HG03565 (cell line): Measurements from ENCODE around the gene CA10.
A peak's percentile ranks its signal among the peaks of the same experiment; 100 is the strongest.

ENCODE experiments used
- ATAC-seq: cut with Tn5 transposase; IDR thresholded peaks from one replicate; pipeline ENCODE4 v1.9.1; 2021; ENCODE audit warnings: mild to moderate bottlenecking, moderate library complexity; ENCODE audit not compliant: unreplicated experiment

The CA10 gene

GRCh38 chr17:51778842-51779241 lies 379.7 kb downstream of the CA10 start:
- ATAC-seq = no peak

GRCh38 chr17:51770027-51770759 lies 388.3 kb downstream of the CA10 start:
- no peak for ATAC-seq

- ATAC-seq = no peak
Observed at GRCh38 chr17:51769231-51769630, 389.3 kb downstream of the CA10 start.

GRCh38 chr17:51768706-51769105 lies 389.8 kb downstream of the CA10 start:
- ATAC-seq = no peak

GRCh38 chr17:51767287-51767686 lies 391.2 kb downstream of the CA10 start:
- no peak for ATAC-seq

GRCh38 chr17:51765282-51766135 lies 393.0 kb downstream of the CA10 start:
- no peak for ATAC-seq

GRCh38 chr17:51764387-51764971 lies 394.0 kb downstream of the CA10 start:
- peak; percentile 95 for ATAC-seq

- ATAC-seq = no peak
Observed at GRCh38 chr17:51763058-51763457, 395.5 kb downstream of the CA10 start.

- no peak for ATAC-seq
Observed at GRCh38 chr17:51761105-51761504, 397.4 kb downstream of the CA10 start.

GRCh38 chr17:51759260-51759659 lies 399.3 kb downstream of the CA10 start:
- no peak for ATAC-seq

- ATAC-seq = no peak
Observed at GRCh38 chr17:51751072-51751471, 407.4 kb downstream of the CA10 start.

- ATAC-seq = no peak
Observed at GRCh38 chr17:51748749-51749604, 409.5 kb downstream of the CA10 start.

GRCh38 chr17:51746421-51746820 lies 412.1 kb downstream of the CA10 start:
- ATAC-seq = no peak

- ATAC-seq = no peak
Observed at GRCh38 chr17:51745993-51746392, 412.5 kb downstream of the CA10 start.

GRCh38 chr17:51743477-51743876 lies 415.0 kb downstream of the CA10 start:
- no peak for ATAC-seq

GRCh38 chr17:51742571-51742970 lies 415.9 kb downstream of the CA10 start:
- ATAC-seq = no peak

GRCh38 chr17:51741458-51741857 lies 417.1 kb downstream of the CA10 start:
- ATAC-seq = no peak

GRCh38 chr17:51740531-51740930 lies 418.0 kb downstream of the CA10 start:
- no peak for ATAC-seq

GRCh38 chr17:51739245-51739886 lies 419.1 kb downstream of the CA10 start:
- ATAC-seq = no peak

GRCh38 chr17:51736356-51736755 lies 422.2 kb downstream of the CA10 start:
- ATAC-seq = no peak
